ENCODE measurements around the gene MAD1L1. TPM values are rescaled to one million over a fixed set of nuclear protein-coding genes. Genes with fewer than 3 reads are reported as not detected.

The MAD1L1 gene
- total RNA-seq, 6 experiments from 2014 or later, result 15.1 to 37.4 (median 20.5) TPM

DNA sequence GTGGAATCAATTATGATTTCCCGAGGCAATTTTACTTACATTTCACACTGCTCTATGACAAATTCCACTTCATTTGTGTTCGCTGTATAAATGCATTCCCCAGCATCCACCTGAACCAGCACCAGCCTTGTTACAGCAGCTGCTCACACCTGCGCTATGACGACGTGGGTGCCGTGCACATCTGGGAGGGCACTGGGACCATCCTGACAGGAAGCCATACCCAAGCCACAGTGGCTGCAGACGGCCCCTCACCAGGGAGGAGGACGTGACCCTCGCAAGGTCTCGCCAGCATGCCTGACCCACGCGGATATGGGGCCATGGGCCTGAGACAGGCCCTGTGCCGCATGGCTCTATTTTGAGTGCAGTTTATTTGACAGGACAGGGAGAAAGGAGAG lies 201.3 kb downstream of the MAD1L1 start:
- H3K27me3 ChIP-seq, result no peaks in the 10 kb centered on the region
- no peak overlapping the region for H3K27ac ChIP-seq
- WGBS (ENCODE audit: insufficient coverage, low coverage, low lambda C conversion rate, missing lambda C conversion rate), result 91% methylated on average over 8 of the region's 13 CpGs
- peaks cover 0 to 13% (median 0%) of the 10 kb centered on the region in 4 donors for H3K9me3 ChIP-seq
- TF ChIP-seq CTCF (IDR thresholded peaks at IDR 0.05) (no peak), POLR2A (IDR thresholded peaks at IDR 0.05) (no peak)
- no peaks in the 10 kb centered on the region for H3K4me1 ChIP-seq
- ATAC-seq, result no peak
- peak in 2 of 3 donors; percentile 10 to 43 for DNase-seq
- H3K36me3 ChIP-seq, result no peaks in the 10 kb centered on the region
- intact Hi-C loops (cut with DNase I), result no loop called here
- H3K4me3 ChIP-seq, result no peak overlapping the region

DNA sequence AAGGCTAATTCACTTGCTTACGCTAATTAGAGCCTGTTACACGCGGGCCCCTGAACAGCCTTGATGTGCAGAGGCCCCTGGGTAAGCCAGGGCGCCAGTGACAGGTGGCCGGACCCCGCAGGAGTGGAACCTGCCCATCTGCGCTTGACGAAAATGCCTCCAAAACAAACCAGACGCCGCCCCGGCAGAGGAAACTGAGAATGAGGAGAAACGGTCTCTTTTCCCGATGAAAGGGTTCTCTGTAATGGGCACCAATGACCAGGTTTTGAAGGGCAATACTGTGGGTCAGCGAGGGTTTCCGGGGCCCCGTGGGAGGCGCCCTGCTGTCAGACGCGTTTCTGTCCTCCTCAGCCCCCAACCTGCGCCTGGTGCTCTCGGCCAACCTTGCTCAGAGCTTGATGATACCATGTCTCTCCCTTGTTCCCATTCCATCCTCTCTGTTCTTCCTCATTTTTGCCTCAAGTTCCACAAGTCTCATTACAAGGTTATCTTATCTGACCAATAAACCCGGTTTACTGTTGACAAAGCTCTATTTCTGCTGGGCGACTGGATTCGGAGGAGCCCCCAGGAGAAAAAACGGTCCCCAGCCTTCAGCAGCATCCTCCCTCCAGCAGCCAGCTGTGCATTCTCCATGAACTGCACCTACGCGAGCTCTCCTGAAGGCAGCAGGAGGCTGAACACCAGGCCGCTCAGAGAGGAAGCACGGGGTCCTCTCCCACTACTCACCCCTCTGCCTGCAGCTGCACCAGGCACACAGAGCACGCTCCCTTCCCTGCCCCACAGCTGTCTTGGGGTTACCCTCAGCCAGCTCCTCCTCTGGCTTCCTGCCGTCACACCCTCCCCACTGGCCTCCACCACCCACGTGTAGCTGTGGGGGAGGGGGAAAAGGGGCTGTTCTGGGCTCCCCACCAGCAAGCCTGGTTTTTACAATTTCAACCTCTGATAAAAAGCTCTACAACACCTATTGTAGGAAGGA lies 202.0 kb downstream of the MAD1L1 start:
- intact Hi-C loops (cut with DNase I), result no loop called here
- WGBS (ENCODE audit: insufficient coverage, low coverage, low lambda C conversion rate, missing lambda C conversion rate), result 93% methylated on average over 24 of the region's 32 CpGs
- Histone ChIP-seq H3K4me3 (no peak overlapping the region), H3K36me3 (no peaks in the 10 kb centered on the region), H3K4me1 (no peaks in the 10 kb centered on the region), H3K27me3 (no peaks in the 10 kb centered on the region), H3K27ac (no peak overlapping the region), H3K9me3 (peaks cover 0 to 14% (median 0%) of the 10 kb centered on the region in 4 donors)
- no peak for TF ChIP-seq CTCF (IDR thresholded peaks at IDR 0.05)
- TF ChIP-seq POLR2A (IDR thresholded peaks at IDR 0.05), result no peak
- ATAC-seq (peak; percentile 48 to 76 (median 51)), DNase-seq (peak in 2 of 3 donors; percentile 35 to 55)

DNA sequence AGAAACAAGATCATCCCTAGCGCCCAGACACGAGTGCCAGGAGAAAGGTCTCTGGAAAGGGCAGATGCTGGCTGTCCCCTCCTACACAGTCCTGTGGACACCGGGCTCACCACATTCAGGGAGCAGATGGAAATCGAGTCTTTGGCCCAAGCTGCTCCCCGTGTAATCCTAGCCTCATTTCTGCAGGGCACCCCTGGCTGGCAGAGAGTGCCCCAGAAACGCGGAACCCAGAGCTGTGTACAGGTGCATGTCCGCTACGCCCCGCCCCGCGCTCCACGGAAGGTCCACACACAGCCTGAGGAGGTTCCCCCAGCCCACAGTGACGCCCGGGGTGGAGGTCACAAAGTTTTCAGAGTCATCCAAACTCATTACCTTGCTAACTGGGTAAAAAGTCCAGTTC lies 202.8 kb downstream of the MAD1L1 start:
- peak in 2 of 3 donors; percentile 13 to 46 for DNase-seq
- Histone ChIP-seq H3K4me3 (no peak overlapping the region), H3K9me3 (peaks cover 0 to 20% (median 0%) of the 10 kb centered on the region in 4 donors), H3K27me3 (no peaks in the 10 kb centered on the region), H3K4me1 (no peaks in the 10 kb centered on the region), H3K36me3 (no peaks in the 10 kb centered on the region), H3K27ac (no peak overlapping the region)
- 93% methylated on average over 3 of the region's 15 CpGs for WGBS (ENCODE audit: insufficient coverage, low coverage, low lambda C conversion rate, missing lambda C conversion rate)
- ATAC-seq, result no peak
- TF ChIP-seq CTCF (IDR thresholded peaks at IDR 0.05), result no peak
- TF ChIP-seq POLR2A (IDR thresholded peaks at IDR 0.05), result no peak
- intact Hi-C loops (cut with DNase I), result no loop called here

GRCh38 chr7:2029211-2029905 lies 203.4 kb downstream of the MAD1L1 start:
- DNase-seq, result peak in 1 of 3 donors; percentile 24
- WGBS (ENCODE audit: insufficient coverage, low coverage, low lambda C conversion rate, missing lambda C conversion rate), result 93% methylated on average over 14 of the region's 16 CpGs
- intact Hi-C loops (cut with DNase I), result no loop called here
- no peaks in the 10 kb centered on the region for H3K36me3 ChIP-seq
- H3K27ac ChIP-seq, result no peak overlapping the region
- no peak overlapping the region for H3K4me3 ChIP-seq
- no peaks in the 10 kb centered on the region for H3K4me1 ChIP-seq
- no peaks in the 10 kb centered on the region for H3K27me3 ChIP-seq
- peaks cover 0 to 20% (median 0%) of the 10 kb centered on the region in 4 donors for H3K9me3 ChIP-seq
- TF ChIP-seq CTCF (IDR thresholded peaks at IDR 0.05), result no peak
- TF ChIP-seq POLR2A (IDR thresholded peaks at IDR 0.05), result no peak
- ATAC-seq, result no peak
